Measurements from ENCODE around the gene IGFLR1. TPM values are rescaled to one million over a fixed set of nuclear protein-coding genes. Genes with fewer than 3 reads are reported as not detected.

IGFLR1 gene
- total and polyA plus RNA-seq, 4 donors = 7.0 to 59.7 (median 31.2) TPM

DNA sequence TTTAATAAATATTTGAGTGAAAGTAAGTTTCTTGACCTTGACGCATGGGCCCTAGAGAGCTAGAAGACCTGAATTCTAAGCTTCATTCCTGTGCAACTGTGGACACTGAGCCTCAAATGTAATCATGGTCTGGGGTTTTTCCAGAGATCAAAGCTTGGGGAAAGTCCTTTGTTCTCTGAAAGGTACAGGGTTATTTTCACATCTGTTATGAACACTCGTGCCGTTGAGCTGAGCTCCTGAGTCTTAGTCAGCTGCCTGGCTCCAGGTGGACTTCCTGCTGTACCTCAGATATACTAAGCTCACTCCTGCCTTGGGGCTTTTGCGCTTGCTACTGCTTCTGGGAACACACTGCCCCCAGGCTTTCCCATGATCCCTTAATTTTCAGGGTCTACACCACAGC lies 45.4 kb downstream of the IGFLR1 start (continued):
- TF ChIP-seq, protein P1, sequence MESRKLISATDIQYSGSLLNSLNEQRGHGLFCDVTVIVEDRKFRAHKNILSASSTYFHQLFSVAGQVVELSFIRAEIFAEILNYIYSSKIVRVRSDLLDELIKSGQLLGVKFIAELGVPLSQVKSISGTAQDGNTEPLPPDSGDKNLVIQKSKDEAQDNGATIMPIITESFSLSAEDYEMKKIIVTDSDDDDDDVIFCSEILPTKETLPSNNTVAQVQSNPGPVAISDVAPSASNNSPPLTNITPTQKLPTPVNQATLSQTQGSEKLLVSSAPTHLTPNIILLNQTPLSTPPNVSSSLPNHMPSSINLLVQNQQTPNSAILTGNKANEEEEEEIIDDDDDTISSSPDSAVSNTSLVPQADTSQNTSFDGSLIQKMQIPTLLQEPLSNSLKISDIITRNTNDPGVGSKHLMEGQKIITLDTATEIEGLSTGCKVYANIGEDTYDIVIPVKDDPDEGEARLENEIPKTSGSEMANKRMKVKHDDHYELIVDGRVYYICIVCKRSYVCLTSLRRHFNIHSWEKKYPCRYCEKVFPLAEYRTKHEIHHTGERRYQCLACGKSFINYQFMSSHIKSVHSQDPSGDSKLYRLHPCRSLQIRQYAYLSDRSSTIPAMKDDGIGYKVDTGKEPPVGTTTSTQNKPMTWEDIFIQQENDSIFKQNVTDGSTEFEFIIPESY (IDR thresholded peaks at IDR 0.05) = no peak
- no peak for TF ChIP-seq HNF4G (IDR thresholded peaks at IDR 0.05)
- no peak for TF ChIP-seq HNF4A (conservative IDR thresholded peaks at IDR 0.05)

DNA sequence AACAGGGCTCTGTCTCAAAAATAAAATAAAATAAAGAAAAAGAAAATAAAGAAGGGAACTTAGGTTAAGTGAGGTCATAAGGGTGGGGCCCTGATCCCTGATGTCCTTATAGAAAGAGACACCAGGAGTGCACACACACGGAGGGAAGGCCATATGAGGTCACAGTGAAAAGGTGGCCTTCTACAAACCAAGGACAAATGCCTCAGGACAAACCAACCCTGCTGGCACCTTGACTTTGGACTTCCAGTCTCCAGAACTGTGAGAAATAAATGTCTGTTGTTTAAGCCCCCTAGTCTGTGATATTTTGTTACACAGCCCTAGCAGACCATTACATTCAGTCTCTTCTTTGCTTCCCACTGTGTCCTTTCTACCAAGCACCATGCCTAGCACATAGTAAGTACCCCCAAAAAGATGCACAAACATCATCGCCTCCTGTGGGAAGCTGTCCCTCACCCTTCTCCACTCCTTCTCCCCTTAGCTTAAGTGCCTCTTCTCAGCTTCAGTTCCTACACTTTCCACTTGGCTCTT lies 46.3 kb downstream of the IGFLR1 start:
- Histone ChIP-seq H3K27me3 (ENCODE audit: control insufficient read depth in 4 of 4, insufficient read depth in 4 of 4, low read length in 3 of 4) (no peaks in the 10 kb centered on the region), H3K9me3 (ENCODE audit: control insufficient read depth in 4 of 4, low read length in 3 of 4) (no peaks in the 10 kb centered on the region), H3K27ac (ENCODE audit: low read depth in 1 of 2, low read length in 2 of 2) (no peak overlapping the region), H3K4me1 (ENCODE audit: control insufficient read depth in 4 of 4, insufficient read depth in 4 of 4, low read length in 3 of 4) (no peaks in the 10 kb centered on the region), H3K9ac (ENCODE audit: low read depth in 1 of 2, low read length in 2 of 2) (no peak overlapping the region), H3K36me3 (ENCODE audit: control insufficient read depth in 4 of 4, insufficient read depth in 3 of 4, low read depth in 1 of 4, low read length in 3 of 4) (no peaks in the 10 kb centered on the region), H3K4me3 (ENCODE audit: low read depth in 1 of 3, low read length in 3 of 3) (no peak overlapping the region)
- TF ChIP-seq, protein P1 (IDR thresholded peaks at IDR 0.05) = no peak
- TF ChIP-seq NR2F2 (IDR thresholded peaks at IDR 0.05) (no peak), YY1 (IDR thresholded peaks at IDR 0.05) (no peak), RXRA (IDR thresholded peaks at IDR 0.05) (no peak), GABPA (IDR thresholded peaks at IDR 0.05 in 1 of 2, conservative IDR thresholded peaks at IDR 0.05 in 1 of 2) (no peak), HNF4A (conservative IDR thresholded peaks at IDR 0.05) (no peak), JUND (IDR thresholded peaks at IDR 0.05) (no peak), RAD21 (IDR thresholded peaks at IDR 0.05) (no peak), FOXA1 (IDR thresholded peaks at IDR 0.05) (no peak), FOXA2 (IDR thresholded peaks at IDR 0.05) (no peak), SP1 (IDR thresholded peaks at IDR 0.05) (no peak), EGR1 (IDR thresholded peaks at IDR 0.05; ENCODE audit: low read depth in 2 of 2) (no peak)
- TF ChIP-seq, protein P2, sequence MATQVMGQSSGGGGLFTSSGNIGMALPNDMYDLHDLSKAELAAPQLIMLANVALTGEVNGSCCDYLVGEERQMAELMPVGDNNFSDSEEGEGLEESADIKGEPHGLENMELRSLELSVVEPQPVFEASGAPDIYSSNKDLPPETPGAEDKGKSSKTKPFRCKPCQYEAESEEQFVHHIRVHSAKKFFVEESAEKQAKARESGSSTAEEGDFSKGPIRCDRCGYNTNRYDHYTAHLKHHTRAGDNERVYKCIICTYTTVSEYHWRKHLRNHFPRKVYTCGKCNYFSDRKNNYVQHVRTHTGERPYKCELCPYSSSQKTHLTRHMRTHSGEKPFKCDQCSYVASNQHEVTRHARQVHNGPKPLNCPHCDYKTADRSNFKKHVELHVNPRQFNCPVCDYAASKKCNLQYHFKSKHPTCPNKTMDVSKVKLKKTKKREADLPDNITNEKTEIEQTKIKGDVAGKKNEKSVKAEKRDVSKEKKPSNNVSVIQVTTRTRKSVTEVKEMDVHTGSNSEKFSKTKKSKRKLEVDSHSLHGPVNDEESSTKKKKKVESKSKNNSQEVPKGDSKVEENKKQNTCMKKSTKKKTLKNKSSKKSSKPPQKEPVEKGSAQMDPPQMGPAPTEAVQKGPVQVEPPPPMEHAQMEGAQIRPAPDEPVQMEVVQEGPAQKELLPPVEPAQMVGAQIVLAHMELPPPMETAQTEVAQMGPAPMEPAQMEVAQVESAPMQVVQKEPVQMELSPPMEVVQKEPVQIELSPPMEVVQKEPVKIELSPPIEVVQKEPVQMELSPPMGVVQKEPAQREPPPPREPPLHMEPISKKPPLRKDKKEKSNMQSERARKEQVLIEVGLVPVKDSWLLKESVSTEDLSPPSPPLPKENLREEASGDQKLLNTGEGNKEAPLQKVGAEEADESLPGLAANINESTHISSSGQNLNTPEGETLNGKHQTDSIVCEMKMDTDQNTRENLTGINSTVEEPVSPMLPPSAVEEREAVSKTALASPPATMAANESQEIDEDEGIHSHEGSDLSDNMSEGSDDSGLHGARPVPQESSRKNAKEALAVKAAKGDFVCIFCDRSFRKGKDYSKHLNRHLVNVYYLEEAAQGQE (IDR thresholded peaks at IDR 0.05) = no peak
- TF ChIP-seq, protein P3, sequence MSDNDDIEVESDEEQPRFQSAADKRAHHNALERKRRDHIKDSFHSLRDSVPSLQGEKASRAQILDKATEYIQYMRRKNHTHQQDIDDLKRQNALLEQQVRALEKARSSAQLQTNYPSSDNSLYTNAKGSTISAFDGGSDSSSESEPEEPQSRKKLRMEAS (IDR thresholded peaks at IDR 0.05) = no peak
- TF ChIP-seq, protein P4, sequence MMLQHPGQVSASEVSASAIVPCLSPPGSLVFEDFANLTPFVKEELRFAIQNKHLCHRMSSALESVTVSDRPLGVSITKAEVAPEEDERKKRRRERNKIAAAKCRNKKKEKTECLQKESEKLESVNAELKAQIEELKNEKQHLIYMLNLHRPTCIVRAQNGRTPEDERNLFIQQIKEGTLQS (IDR thresholded peaks at IDR 0.05) = no peak
- DNase-seq (ENCODE audit: low spot score) = no peak
- 82% methylated on average over 2 of the region's 2 CpGs for WGBS

All from liver (tissue), 9 donors.